HG02852 (cell line): ENCODE results near the gene ABCC10.
"Not testable (repeated sequence)": the region's sequence is repeated elsewhere in the genome, so short reads cannot be mapped to it uniquely, and the experiment has no call there.

Source experiments
- ATAC-seq: cut with Tn5 transposase; IDR thresholded peaks from one replicate; pipeline ENCODE4 v1.9.1; 2021; ENCODE audit warnings: mild to moderate bottlenecking, moderate library complexity; ENCODE audit not compliant: unreplicated experiment

The ABCC10 gene

DNA sequence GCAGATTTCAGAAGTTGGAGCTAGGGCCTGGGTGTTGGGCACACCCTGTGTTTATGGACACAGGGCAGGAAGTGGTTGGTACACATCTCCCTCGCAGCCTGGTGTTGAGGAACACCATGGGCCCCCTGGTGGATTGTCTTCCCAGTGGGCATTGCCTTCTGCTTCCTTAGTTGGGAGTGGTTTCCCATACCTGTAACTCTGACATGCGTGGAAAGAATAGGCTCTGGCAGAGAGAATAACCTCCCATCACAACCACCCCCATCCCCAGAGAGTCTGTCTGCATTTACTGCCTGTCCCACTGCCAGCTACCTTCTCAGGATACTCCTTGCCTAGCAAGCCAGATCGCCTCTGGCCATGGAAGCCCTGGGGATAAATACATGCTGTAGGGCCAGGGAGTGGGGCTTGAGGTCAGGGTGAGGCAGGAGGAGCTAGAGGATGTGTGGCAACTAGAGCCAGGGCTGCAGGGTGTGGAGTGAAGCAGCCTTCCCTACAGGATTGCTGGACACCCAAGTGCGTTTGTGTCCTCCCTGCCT lies 68.1 kb downstream of the ABCC10 start:
- no peak for ATAC-seq

DNA sequence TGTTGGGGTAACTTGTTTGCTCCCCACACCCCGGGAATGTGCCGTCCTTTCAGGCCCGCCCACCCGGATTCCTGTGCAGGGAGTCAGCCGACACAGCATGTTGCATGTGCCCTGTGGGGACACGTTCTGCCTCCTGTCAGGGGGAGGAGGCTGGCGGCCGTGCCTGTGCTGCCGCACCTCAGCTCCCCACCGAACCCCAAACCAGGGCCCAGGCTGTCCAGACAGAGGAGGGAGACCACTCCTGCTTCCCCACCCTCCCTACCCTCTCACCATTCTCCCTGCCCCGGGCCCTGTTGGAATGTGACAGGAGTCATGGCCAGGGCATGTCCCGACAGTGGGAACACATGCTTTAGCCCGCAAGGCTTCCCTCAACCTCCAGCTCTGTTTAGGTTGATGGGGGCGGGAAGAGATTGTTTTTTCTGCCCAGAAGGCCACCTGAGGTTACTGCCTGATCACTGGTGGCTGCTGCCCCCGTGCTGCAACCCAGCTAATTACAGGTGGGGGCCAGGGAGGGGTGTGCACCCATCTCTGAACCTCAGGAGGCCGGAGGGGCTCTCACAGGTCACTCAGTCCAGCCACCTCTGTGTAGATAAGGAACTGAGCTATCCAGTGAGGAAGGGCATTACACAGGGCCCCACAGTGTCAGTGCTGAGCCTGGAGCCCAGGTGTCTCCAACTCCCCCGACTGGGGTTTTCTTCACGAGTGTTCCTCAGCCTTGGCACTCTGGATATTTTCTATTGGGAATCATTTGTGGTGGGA lies 69.2 kb downstream of the ABCC10 start:
- ATAC-seq = no peak

DNA sequence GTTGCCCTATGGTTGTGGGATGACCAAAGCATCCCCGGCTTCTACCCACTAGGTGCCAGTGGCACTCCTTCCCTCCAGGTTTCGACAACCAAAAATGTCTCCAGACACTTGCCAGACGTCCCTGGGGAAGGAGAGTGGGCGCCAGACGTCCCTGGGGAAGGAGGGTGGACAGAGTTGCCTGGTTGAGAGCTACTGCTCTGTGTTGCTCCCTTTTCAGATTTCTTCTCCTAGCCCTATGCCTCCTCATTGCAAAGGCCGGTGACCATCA lies 69.7 kb downstream of the ABCC10 start:
- no peak for ATAC-seq

DNA sequence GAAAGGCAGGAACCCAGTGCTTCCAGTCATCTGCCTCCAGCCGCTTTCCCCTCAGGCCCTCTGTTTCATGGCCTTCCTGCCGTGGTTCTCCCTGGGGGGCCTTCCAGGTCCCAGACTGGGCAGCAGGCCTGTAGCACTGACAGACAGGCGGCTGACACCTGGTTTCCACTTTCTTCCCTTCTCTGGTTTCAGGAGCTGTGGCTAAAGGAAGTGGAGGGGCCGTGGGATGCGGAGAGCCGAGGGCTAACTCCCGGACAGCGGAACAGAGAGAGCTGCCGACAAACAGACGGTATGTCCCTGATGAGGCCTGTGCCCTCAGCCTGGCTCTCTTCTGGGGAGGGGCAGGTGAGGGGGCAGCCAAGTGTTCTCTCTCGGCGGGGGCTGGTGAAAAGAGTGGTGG lies 70.3 kb downstream of the ABCC10 start:
- ATAC-seq = no peak

DNA sequence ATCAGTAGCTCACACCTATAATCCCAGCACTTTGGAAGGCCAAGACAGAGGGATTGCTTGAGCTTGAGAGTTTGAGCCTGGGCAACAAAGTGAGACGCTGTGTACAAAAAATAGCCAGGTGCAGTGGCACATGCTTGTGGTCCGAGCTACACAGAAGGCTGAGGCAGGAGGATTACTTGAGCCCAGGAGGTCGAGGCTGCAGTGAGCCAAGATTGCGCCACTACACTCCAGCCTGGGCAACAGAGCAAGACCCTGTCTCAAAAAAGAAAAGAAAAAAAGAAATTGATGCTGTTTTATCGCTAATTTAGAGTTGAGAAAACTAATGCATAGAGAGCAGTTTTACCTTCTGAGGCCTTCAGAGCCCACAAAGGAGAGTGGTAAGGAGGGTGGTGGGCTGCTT lies 71.0 kb downstream of the ABCC10 start:
- not testable (repeated sequence) for ATAC-seq

DNA sequence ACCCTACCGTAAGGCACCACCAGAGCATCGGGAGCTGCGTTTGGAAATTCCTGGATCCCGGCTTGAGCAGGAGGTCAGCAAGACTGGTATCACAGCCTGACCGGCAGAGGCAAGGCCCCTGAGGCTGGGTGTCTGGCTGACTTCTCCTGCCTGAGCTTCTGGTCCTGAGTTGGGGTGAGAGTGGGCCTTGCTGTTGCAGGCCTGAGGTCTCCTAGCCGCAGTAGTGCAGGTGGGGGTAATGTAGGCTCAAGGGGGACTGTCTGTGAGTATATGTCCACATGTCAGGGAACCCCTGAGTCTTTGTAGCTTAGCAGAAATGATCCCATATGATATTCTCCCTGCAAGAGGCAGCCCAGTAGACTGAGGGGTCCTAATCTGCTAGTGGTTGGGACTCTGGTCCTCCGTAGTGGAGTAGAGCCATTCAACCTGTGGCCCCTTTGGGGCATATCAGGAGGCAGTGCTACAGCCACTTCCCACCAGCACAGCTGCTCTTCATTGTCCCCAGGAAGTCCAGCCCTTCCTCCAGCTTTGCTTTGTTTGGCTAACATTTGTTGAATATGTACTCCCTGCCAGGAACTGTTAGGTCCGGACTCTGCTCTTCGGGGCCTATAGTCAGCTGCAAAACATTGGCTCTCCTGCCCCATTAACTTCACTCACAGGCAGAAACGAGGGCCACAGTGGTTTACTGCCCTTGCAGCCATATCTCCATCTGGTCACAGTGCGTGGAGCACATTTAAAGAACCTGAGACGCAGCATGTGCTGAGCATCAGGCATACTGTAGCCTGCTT lies 71.9 kb downstream of the ABCC10 start:
- no peak for ATAC-seq
